Keratinocyte (primary cell): ENCODE results near the gene OR7D2. TPM values are rescaled to one million over a fixed set of nuclear protein-coding genes. Genes with fewer than 3 reads are reported as not detected.
"Not testable (repeated sequence)": the region's sequence is repeated elsewhere in the genome, so short reads cannot be mapped to it uniquely, and the experiment has no call there.

ENCODE experiments used
- DNase-seq: peaks from one replicate; pipeline ENCODE4 v3.0.0-alpha.2; 2011; ENCODE audit warnings: low read depth, missing footprints, low spot score
- FAIRE-seq: peaks from 2 replicates; lab custom pipeline; 2011; peaks lifted over from hg19 to GRCh38; lab: Jason Lieb, UNC
- H2AFZ ChIP-seq: 2 replicates; pipeline ENCODE4 v1.6.0; 2012; ENCODE audit warnings: low read length, control low read depth, inconsistent platforms; ENCODE audit not compliant: control insufficient read depth
- H3K27ac ChIP-seq: 2 replicates; pipeline ENCODE4 v1.5.1; 2011; ENCODE audit warnings: low read length; ENCODE audit not compliant: control insufficient read depth, insufficient read depth
- H3K27me3 ChIP-seq: 3 replicates; pipeline ENCODE4 v1.6.0; 2011; ENCODE audit warnings: low read length; ENCODE audit not compliant: control insufficient read depth, insufficient read depth; ENCODE audit errors: extremely low read depth
- H3K36me3 ChIP-seq, 2 experiments: 2 replicates in 1 of 2; 3 replicates in 1 of 2; pipeline ENCODE4 v1.5.1; 2011; ENCODE audit warnings: low read length in 2 of 2, mild to moderate bottlenecking in 1 of 2; ENCODE audit not compliant: control insufficient read depth in 2 of 2, insufficient read depth in 2 of 2; ENCODE audit errors: extremely low read depth in 1 of 2
- H3K4me1 ChIP-seq: 3 replicates; pipeline ENCODE4 v1.5.1; 2011; ENCODE audit warnings: low read length; ENCODE audit not compliant: control insufficient read depth, insufficient read depth; ENCODE audit errors: extremely low read depth
- H3K4me2 ChIP-seq: 3 replicates; pipeline ENCODE4 v1.6.0; 2011; ENCODE audit warnings: low read depth, low read length; ENCODE audit not compliant: control insufficient read depth, insufficient read depth; ENCODE audit errors: extremely low read depth
- H3K4me3 ChIP-seq, 3 experiments: fragments of 200-600 bp in 1 of 3; sonication (generic) in 1 of 3; 2 replicates in 2 of 3; 3 replicates in 1 of 3; pipeline ENCODE4 v1.5.1; 2011 to 2016; ENCODE audit warnings: low read length in 3 of 3, mild to moderate bottlenecking in 3 of 3, control low read depth in 2 of 3, inconsistent platforms in 1 of 3, low read depth in 1 of 3, mixed read lengths in 1 of 3, mixed run types in 1 of 3, moderate library complexity in 1 of 3; ENCODE audit not compliant: control insufficient read depth in 2 of 3, insufficient read depth in 2 of 3; ENCODE audit errors: extremely low read depth in 1 of 3
- H3K79me2 ChIP-seq: 2 replicates; pipeline ENCODE4 v1.6.0; 2012; ENCODE audit warnings: low read length; ENCODE audit not compliant: control insufficient read depth, insufficient read depth
- H3K9ac ChIP-seq: 3 replicates; pipeline ENCODE4 v1.6.0; 2011; ENCODE audit warnings: low read length; ENCODE audit not compliant: control insufficient read depth, insufficient read depth; ENCODE audit errors: extremely low read depth
- H3K9me1 ChIP-seq: 3 replicates; pipeline ENCODE4 v1.6.0; 2011; ENCODE audit warnings: low read length; ENCODE audit not compliant: control insufficient read depth, insufficient read depth; ENCODE audit errors: extremely low read depth
- H3K9me3 ChIP-seq: 2 replicates; pipeline ENCODE4 v1.5.1; 2012; ENCODE audit warnings: low read depth, low read length; ENCODE audit not compliant: control insufficient read depth
- H4K20me1 ChIP-seq: 3 replicates; pipeline ENCODE4 v1.6.0; 2011; ENCODE audit warnings: low read length; ENCODE audit not compliant: control insufficient read depth, insufficient read depth; ENCODE audit errors: extremely low read depth
- EZH2 ChIP-seq: IDR thresholded peaks from one replicate; pipeline ENCODE4 v1.6.1; 2012; ENCODE audit warnings: inconsistent platforms, mild to moderate bottlenecking, low read length, moderate library complexity
- dilution Hi-C: fragments of 300-500 bp; cut with MboI; formaldehyde crosslinking; loops from one replicate; pipeline ENCODE4 v1.7.0; 2020; ENCODE audit warnings: low sequenced_read_pairs; ENCODE audit not compliant: extremely low pct_ligation_motif_present
- polyA plus RNA-seq, 5 experiments: library from polyadenylated mRNA; depleted of rRNA in 3 of 5; stranded (reverse) in 3 of 5; stranded (forward) in 1 of 5; unstranded in 1 of 5; fragments of >200 nt; gene quantifications; 1 replicate in 1 of 5; 2 replicates in 3 of 5; 3 replicates in 1 of 5; pipeline versions ENCODE4 v1.2.1 to v1.2.3, GENCODE V29; 2011 to 2012; ENCODE audit warnings: missing spikeins in 2 of 5, low read depth in 1 of 5, low replicate concordance in 1 of 5
- TF ChIP-seq, protein P1 (sequence below), 3 experiments: IDR thresholded peaks in 1 of 3; conservative IDR thresholded peaks in 1 of 3; optimal IDR thresholded peaks in 1 of 3; 2 replicates in 2 of 3; 3 replicates in 1 of 3; pipeline versions ENCODE3 to v1.5.1; 2011; ENCODE audit warnings: low read length in 3 of 3, mild to moderate bottlenecking in 3 of 3, moderate library complexity in 2 of 3, control low read depth in 1 of 3, inconsistent platforms in 1 of 3; ENCODE audit not compliant: insufficient read depth in 2 of 3; ENCODE audit errors: extremely low read depth in 1 of 3

OR7D2 gene
- polyA plus RNA-seq, 1 donor (not counting 4 experiments of a cell fraction or from before 2014, with no cell fraction given), result 0.03 TPM

- no peak for FAIRE-seq
- dilution Hi-C loops, result no loop called here
- no peak overlapping the region for H3K27ac ChIP-seq
These were observed 8.4 kb downstream of the OR7D2 start for GRCh38 chr19:9187191-9187590.

DNA sequence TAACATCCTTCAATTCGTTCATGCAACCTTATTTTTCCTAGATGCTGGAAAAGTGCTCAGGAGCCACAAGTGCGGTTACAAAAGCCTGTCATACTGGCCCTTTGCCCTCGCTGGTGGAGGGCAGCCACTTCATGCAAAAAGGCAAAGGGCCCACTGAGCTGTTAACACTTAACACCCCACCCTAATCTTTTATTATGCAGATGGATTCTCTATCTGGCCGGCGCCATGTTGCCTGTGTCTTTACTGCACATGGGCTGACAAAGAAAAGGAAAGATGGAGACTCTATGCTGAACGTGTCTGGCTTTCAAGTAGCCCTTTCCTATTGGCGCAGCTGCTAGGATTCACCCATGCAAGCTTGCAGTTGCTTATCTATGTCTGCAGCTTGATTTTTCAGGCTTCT is 10.8 kb downstream of the OR7D2 start:
- TF ChIP-seq EZH2, result no peak
- TF ChIP-seq, protein P1, sequence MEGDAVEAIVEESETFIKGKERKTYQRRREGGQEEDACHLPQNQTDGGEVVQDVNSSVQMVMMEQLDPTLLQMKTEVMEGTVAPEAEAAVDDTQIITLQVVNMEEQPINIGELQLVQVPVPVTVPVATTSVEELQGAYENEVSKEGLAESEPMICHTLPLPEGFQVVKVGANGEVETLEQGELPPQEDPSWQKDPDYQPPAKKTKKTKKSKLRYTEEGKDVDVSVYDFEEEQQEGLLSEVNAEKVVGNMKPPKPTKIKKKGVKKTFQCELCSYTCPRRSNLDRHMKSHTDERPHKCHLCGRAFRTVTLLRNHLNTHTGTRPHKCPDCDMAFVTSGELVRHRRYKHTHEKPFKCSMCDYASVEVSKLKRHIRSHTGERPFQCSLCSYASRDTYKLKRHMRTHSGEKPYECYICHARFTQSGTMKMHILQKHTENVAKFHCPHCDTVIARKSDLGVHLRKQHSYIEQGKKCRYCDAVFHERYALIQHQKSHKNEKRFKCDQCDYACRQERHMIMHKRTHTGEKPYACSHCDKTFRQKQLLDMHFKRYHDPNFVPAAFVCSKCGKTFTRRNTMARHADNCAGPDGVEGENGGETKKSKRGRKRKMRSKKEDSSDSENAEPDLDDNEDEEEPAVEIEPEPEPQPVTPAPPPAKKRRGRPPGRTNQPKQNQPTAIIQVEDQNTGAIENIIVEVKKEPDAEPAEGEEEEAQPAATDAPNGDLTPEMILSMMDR (optimal IDR thresholded peaks at IDR 0.05 in 1 of 3, IDR thresholded peaks at IDR 0.05 in 1 of 3, conservative IDR thresholded peaks at IDR 0.05 in 1 of 3; ENCODE audit: extremely low read depth in 1 of 3, insufficient read depth in 2 of 3, low read length in 3 of 3), result no peak
- Histone ChIP-seq H3K36me3 (no peaks in the 10 kb centered on the region), H3K79me2 (no peaks in the 10 kb centered on the region), H3K9me3 (no peaks in the 10 kb centered on the region), H3K9ac (no peak overlapping the region), H3K27me3 (no peaks in the 10 kb centered on the region), H3K4me2 (no peak overlapping the region), H4K20me1 (no peaks in the 10 kb centered on the region), H2AFZ (no peak overlapping the region), H3K27ac (no peak overlapping the region), H3K4me1 (no peaks in the 10 kb centered on the region), H3K4me3 (no peak overlapping the region), H3K9me1 (no peaks in the 10 kb centered on the region)
- FAIRE-seq, result no peak
- no peak for DNase-seq
- dilution Hi-C loops, result no loop called here

More at GRCh38 chr19:9187191-9187590, 8.4 kb downstream of the OR7D2 start:
- Histone ChIP-seq H3K36me3 (no peaks in the 10 kb centered on the region), H3K79me2 (no peaks in the 10 kb centered on the region), H4K20me1 (no peaks in the 10 kb centered on the region), H3K9me3 (no peaks in the 10 kb centered on the region), H3K4me3 (no peak overlapping the region), H3K9me1 (no peaks in the 10 kb centered on the region), H3K4me2 (no peak overlapping the region), H3K9ac (no peak overlapping the region), H3K27me3 (no peaks in the 10 kb centered on the region), H3K4me1 (no peaks in the 10 kb centered on the region), H2AFZ (no peak overlapping the region)
- no peak for DNase-seq
- no peak for TF ChIP-seq EZH2
- TF ChIP-seq, protein P1 (optimal IDR thresholded peaks at IDR 0.05 in 1 of 3, IDR thresholded peaks at IDR 0.05 in 1 of 3, conservative IDR thresholded peaks at IDR 0.05 in 1 of 3; ENCODE audit: extremely low read depth in 1 of 3, insufficient read depth in 2 of 3, low read length in 3 of 3), result no peak

DNA sequence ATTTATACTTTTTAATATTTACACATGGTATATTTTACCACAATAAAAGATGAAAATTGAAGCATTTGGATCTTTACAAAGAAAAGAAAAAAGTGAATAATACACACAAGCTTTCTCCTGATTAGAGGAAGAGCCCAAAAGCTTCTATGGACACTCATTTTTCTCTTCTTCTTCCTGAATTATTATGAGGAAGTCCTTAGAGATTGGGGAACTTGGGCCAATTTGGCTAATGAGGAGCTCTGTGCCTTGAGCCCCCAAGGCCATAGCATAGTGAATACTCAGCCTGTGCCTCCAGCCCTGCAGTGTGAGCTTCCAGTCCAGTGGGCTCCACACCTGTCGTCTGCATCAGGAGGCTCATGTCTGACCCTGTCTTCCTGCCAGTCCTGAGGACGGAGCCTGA is 19.3 kb downstream of the OR7D2 start:
- H3K27ac ChIP-seq, H3K4me1 ChIP-seq, FAIRE-seq, H3K27me3 ChIP-seq, dilution Hi-C loops, H3K9me1 ChIP-seq, H3K36me3 ChIP-seq, H4K20me1 ChIP-seq, H3K9ac ChIP-seq, DNase-seq, H3K9me3 ChIP-seq, H3K4me2 ChIP-seq, H2AFZ ChIP-seq, H3K4me3 ChIP-seq, H3K79me2 ChIP-seq: not testable (repeated sequence)
